HG02798 (cell line): ENCODE measurements around the gene LGR5.
"Not testable (repeated sequence)": the region's sequence is repeated elsewhere in the genome, so short reads cannot be mapped to it uniquely, and the experiment has no call there.

Source experiments
- ATAC-seq: cut with Tn5 transposase; IDR thresholded peaks from one replicate; pipeline ENCODE4 v1.9.1; 2021; ENCODE audit warnings: mild to moderate bottlenecking; ENCODE audit not compliant: unreplicated experiment, poor library complexity

LGR5 gene

DNA sequence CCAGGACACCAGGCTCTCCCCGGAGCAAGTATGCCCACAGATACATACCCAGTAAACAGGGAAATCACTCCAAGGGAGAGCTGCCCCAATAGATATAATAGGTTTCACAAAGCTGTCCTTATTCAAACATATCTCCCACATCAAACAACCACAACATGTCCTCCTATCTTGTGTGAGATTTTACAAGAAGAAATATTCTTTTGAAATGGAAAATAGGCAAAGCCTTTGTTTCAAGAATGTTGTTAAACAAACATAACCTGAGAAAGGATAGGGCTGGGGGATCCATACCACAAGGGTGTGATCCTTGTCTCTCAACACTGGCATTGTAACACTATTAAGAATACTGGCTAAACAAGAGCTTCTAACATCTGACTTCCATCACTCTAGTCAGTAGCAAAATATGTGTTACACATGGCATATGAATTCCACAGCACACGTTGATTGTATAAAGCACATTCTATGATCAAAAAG lies 32.9 kb downstream of the LGR5 start:
- ATAC-seq = no peak

DNA sequence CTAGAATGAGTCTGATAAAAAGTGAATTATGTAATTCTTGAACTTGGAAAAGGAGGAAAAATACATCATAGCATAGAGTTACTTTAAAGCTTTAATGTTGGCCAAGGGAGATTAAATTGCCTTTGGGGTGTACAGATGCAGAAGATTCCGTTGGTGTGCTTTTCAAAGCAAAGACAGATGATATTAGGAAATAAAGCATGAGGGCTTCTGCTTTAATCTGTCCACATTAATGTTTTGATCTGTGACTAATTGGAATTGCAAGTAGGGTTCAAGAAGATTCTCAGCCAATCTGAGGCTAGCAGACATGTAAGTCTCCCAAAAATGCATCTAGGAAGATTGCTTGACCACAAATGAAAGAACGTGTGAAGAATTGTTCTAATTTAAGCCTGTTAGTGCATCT lies 35.2 kb downstream of the LGR5 start:
- ATAC-seq = no peak

DNA sequence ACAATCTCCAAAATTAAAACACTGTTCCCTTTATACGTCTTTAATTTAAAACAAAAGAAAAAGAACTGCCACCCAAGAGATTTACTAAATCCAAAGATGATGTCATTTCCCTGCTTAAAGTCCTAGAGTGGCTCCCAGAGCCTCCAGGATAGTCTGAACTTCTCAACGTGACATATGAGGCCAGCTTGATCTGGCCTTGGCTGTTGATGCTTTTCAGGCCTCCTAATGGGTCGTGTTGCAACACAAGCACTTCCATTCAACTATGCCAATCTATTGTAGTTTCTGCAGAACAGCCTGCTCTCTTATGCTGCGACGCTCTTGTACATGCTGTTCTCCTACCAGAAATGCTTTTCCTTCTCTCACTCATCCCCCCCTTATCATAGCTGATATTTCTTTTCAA lies 35.7 kb downstream of the LGR5 start:
- ATAC-seq = no peak

DNA sequence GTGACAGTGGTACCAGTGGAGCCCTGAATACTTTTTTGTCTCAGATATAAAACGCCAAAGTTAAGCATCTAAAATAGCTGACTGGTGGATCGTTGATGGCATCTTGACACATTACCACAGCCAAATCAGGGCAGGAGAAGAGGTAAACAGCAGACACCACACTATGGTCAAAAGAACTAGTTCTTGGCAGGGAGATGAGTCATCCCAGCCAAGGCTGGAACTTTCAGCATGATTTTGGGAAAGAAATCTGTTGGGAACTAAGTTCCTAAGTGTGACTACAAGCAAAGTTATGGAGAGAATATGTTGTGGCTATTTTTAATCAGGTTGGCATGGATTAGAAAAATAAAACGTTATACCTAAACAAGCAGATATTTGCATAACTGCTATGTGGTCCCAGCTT lies 36.9 kb downstream of the LGR5 start:
- no peak for ATAC-seq

DNA sequence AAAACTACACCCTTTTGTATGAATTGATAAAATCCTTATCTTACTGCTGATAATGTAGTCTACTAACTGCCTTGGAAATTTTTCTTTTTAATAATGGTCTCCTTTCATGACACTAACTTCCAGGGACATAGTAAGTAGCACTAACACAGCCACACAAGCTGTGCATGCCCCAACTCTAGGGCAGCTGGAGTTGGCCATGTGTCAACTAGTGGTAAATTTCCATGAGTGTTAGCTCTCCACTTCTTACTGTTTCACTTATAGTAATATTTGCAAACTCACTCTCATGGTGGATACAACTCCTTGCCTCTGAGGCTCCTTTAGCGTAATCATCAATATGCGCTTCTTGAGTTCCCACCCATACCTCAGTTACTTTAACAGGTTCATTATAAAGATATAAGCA lies 38.0 kb downstream of the LGR5 start:
- ATAC-seq = no peak

DNA sequence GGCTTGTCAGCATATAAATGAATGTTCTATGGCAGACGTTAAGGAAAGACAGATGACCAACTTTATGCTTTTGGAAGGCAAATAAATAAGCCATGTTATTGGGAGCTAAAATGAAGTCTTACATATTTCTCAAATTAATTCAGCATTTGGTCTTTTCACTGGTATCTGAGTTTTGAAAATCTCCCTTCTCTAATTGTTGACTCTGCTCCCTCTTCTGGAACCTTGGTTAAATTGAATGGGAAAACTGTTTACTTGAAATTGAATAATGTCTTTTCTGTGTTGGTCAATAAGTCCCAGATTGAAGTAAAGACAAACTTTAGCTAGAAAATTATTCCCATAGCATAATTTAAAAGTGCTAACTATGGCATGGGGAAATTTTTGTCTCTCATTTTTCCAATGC lies 38.7 kb downstream of the LGR5 start:
- ATAC-seq = no peak

DNA sequence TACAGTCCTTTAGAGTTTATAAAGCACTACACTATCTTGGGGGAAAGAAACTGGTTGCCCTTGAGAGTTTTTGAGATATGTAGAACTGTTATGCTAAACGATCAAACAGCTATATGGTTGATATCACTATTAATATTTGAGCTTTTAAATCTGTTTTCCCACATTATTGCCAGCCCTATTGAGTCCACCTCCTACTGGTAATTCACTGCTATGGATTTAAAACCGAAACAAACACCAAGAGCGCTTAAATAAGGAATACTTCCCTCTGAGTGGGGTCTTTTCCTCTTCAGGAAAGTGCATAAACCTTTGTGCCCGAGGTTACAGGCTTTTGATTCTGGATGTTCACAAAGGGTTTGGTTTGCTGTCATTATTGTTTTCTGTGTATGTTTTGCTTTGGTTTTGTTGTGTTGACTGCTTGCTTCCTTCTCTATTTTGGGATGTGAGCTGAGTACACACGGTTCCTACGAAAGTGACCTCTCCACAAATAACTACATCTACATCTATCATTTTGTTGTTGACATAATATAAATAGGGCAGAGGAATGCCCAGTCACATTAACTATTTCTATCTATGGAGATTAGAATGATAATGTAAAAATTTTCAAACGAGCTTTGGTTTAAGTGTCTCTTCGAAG lies 44.8 kb downstream of the LGR5 start:
- no peak for ATAC-seq

DNA sequence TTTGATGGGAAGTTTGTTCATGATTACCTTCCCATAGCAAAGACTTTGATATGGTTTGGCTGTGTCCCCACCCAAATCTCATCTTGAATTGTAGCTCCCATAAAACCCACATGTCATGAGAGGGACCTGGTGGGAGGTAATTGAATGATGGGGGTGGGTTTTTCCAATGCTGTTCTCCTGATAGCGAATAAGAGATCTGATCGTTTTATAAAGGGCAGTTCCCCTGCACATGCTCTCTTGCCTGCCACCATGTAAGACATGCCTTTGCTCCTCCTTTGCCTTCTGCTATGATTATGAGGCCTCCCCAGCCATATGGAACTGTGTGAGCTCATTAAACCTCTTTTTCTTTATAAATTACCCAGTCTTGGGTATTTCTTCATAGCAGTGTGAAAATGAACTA lies 51.2 kb downstream of the LGR5 start:
- not testable (repeated sequence) for ATAC-seq

DNA sequence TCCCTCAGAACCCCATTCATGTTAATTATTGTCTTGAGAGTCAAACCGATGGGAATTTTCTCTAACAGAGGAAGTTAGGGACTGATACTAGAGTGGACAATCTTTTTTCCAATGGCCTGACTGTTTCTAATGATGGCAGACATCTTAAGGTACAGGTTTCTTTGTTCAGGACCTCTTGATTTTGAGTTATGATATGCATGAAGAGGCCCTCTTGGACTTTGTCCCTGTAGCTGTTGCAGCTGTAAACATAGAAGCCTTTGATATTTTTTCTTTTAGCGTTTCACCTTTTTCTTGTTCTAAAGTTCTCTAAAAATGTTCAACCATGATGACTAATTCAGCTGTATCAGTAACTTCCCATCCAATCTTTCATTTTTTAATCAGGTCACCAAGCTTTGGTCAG lies 53.0 kb downstream of the LGR5 start:
- ATAC-seq = no peak

DNA sequence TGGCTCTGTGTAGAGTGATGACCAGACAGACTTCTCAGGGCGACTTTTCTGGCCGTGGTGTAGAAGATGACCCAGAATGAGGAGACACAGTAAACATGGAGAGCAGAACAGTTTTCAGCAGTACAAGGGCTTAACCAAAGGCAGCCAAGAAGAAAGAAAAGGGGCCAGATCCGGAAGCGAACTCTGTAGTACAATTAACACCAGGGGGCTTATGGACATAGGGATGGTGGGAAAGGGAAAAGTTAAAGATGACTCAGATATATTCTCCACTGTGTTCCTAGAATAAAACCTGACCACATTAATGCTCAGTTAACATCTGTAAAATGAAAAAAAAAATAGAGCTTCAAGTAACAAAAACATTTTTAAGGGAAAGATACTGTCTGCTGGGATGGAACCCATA lies 60.2 kb downstream of the LGR5 start:
- no peak for ATAC-seq

DNA sequence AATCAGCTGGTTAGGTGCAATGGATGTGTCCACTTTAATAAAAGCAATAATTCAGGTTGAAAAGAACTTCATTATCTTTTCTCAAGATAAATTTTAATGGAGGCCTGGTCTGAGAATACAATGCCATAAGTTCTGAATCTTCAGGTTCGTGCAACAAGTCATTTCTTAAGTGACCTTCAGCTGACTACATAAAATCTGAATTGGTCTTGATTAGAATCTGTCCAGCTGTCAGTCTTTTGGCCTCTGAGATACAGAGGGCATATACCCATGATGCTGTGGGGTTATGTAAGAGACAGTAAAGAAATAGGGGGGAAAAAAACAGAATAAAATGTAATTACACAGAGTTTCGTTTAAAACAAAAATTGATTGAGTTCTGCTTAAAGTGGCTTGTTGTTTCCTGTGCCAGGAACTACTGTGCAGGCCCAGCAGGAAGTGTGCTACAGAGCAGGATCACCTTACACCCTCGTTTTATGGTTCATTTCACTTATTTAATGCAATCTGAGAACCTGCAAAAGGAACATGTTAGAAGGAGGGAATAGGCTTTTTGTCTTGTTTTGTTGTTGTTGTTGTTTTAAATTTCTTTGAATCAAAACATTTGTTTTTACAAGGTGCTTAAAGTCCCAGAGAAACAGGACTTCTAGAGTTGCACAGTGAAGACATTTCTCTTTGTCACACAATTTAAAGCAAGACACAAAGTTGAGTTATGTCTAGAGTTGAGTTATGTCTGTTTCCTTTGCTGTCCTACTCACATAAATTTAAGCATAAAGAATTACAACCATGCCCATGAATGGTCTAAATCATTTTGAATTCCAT lies 64.2 kb downstream of the LGR5 start:
- no peak for ATAC-seq

DNA sequence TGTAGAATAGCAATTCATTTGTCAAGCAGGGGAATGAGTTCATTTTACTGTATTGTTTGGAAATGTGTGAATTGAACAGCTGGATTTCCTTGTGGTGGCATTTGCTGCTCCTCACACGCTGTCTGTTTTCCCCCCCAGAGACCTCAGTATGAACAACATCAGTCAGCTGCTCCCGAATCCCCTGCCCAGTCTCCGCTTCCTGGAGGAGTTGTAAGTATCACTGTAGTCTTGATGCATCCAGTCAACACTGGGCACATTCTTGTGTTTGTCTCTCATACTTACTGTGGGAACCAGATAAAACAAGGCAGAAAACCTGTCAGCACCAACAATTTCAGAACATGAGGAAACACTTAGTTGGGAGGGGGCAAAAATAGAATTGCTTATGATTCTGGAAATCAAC lies 64.9 kb downstream of the LGR5 start:
- no peak for ATAC-seq

DNA sequence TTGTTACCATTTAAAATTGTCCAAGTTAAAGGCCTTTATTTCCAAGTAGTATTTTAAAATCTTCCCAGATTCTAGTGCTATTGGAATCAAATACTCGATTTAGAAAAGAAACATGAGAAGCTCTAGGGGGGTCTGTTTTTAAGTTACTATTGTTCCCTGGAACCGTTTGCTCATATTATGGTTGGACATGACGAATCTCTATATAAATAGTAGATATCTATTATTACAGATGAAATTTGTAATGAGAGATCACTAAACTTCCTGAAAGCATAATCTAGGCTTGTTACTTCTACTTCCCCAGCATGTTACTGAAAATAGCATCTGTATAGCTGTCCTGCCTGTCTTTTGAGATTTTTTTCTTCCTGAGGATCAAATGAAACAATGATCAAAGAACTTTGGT lies 70.1 kb downstream of the LGR5 start:
- no peak for ATAC-seq

DNA sequence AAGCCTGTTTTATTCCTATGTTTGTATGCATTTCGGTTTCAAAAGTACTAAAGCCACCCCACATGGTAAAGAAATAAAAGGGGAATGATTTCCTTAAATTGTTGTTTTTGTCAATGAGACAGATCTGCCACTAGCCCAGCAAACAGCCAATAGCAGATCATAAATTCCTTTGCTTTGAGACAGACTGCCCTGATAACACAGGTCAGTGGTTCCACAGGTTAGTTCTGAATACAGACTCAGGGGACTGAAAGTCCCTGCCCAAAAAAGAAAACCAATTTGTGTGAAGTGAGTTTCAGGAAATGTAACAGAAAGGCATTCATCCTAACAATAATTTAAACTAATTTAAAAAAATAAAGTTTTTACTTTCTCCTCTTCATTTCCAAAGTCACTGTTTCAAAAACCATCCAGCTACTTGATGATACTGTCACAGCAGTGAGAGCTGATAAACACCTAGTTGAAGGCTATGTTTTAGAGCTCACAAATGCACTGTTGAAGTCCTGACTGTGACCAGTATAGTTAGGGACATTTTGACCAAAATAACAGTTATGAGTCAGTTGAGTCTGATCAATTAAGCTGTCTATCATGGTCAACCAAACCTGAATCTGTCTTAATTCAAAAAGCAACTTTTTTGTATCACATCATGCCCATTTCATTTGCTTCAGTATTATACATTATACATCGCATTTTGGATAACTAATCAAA lies 77.7 kb downstream of the LGR5 start:
- no peak for ATAC-seq

DNA sequence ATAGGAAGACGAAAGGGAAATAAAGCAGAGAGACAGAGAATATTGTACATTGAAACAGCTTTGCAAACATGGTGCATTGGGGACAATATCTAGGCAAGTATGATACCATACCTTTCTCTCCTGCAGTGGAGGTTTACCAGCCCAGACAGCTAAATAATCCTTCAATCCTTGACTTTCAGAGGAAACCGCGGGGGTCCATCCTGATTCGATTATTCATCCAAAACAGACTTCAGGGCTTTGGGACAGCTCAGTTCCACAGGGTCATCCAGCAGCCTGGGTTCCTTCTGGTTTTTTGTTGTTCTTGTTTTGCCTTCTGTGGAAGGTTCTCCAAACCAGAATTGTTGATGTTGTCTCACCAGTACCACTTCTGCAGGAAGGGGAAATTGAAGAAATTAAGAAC lies 81.5 kb downstream of the LGR5 start:
- ATAC-seq = no peak

DNA sequence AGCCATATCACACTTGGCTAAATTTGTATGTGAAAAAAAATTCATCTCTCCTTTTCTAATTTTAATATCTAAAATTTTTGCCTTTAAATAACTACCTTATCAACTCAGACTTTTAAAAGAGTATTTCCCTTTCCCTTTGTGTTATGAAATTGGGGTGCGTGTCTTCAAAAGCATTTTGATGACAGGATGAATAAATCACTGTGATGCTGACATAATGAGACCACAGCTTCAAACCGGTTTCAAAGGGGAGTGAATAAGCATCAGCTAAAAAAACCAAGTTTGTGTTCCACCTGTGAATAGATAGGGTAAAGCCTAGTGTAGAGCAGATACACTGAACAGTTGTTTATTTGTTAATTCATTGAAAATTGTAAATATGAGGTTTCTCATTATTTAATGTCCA lies 85.0 kb downstream of the LGR5 start:
- no peak for ATAC-seq

DNA sequence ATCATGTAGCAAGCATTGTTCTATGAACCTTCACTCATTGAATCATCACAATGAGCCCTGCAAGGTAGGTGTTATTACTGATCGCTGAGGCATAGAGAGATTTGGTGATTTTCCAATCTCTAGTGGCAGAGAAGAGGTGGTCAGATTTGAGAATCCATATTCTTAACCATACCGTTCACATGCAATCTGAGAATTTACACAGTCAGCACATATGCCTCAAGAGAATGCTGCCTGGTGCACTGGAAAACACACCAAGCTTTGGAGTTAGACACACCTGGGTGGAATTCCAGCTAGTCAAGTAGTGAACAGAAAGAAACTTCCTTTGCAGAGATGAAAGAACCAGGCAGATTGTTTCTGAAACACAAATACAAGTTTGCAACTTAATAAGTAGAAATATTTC lies 94.1 kb downstream of the LGR5 start:
- ATAC-seq = no peak

DNA sequence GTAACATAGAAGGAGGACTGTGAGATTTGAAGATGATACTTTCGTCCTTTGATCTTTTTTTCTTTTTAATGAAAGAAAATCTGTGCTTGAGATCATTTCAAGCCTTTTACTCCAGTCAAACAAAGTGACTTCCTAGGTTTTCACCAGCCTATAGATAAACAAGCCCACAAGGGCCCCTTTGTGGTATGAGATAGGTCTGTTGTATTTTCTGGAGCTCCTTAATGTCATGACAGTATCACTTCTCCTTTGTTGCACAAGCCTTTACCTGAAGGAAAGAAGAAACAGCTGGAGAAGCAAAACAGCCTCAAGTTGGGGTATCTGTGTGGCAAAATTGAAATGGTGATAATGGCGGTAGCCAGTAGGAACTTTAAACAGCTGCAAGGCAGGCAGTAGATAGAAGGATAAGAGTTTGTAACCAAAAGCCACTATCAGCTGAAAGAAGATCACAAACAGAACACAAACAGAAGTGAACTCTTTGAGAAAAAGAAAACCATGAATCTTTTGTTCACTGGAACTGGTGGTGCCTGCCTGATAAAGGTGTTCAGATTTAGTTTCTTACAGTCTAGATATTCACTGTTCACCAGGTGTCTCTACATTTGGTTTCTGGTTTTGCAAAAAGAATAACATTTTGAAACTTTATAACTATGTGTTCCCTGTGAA lies 96.8 kb downstream of the LGR5 start:
- peak; percentile 57 for ATAC-seq

DNA sequence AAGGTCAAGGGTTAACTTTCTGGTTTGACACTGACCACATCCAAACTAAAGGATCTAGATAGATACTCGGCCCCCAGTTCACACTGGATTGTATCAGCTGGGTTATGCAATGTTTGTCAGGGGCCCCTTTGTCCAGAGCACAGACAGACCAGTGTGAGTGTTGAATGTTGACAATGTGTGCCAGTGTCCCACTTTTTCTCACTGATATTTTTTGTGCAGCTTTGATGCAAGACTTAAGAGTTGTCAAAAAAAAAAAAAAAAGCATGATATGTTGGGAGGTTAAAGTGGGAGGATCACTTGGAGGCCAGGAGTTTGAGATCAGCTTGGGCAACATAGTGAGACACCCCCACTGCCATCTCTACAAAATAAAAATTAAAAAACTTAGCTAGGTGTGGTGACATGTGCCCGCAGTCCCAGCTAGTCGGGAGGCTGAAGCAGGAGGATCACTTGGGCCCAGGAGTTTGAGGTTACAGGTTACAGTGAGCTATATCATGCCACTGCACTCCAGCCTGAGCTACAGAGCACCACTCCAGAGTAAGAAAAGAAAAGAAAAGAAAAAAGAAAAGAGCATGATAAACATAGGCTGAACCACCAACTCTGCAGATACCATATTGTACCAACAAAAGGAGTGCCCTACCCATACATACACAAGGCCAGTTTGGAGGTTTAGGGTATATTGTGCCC lies 97.5 kb downstream of the LGR5 start:
- ATAC-seq = peak; percentile 15

DNA sequence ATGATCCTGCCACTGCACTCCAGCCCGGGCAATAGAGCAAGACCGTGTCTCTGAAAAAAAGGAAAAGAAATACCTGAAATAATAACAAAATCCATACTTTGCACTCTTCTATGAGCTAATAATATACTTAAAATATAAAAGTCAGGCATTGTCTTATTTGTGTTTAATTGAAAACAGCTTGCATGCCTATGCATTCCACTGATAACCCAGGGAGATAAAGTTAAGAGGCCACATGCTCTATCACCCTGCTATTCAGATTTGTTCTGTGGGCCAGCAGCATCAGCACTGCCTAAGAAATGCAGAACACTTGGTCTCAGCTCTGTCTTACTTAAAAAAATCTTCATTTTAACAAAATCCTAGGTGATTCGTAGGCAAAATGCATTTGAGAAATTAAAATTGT lies 99.2 kb downstream of the LGR5 start:
- ATAC-seq = no peak
